Sigmoid colon (tissue), 4 donors: Measurements from ENCODE around the gene OR6F1.

Source experiments
- CTCF ChIP-seq, 4 experiments: fragments of 450-650 bp in 3 of 4; fragments of 200-600 bp in 1 of 4; IDR thresholded peaks; one replicate each; pipeline ENCODE4 v1.5.1; 2016 to 2019; ENCODE audit warnings: antibody characterized with exemption in 4 of 4, mild to moderate bottlenecking in 3 of 4, moderate library complexity in 2 of 4
- POLR2A ChIP-seq, 2 donors: fragments of 450-650 bp; IDR thresholded peaks; one replicate each; pipeline ENCODE4 v1.6.1; 2016; ENCODE audit warnings: antibody characterized with exemption in 2 of 2, mild to moderate bottlenecking in 2 of 2, moderate library complexity in 2 of 2
- POLR2AphosphoS5 ChIP-seq, 4 donors: sonication (generic); formaldehyde crosslinking; IDR thresholded peaks; one replicate each; pipeline ENCODE4 v1.6.1; 2017; ENCODE audit warnings: antibody characterized with exemption in 4 of 4

GRCh38 chr1:247748041-247748440 lies 31.6 kb upstream of the OR6F1 start, which contains the start of gene OR14A2:
- TF ChIP-seq CTCF (IDR thresholded peaks at IDR 0.05) (no peak), POLR2A (IDR thresholded peaks at IDR 0.05) (no peak), POLR2AphosphoS5 (IDR thresholded peaks at IDR 0.05) (no peak)
